NCI-H1417 (cell line): ENCODE measurements around the gene DUXA.

Experiments
- DNase-seq, 3 experiments: peaks; one replicate each; lab custom pipeline; 2025; lab: John Stamatoyannopoulos, UW

Gene DUXA

DNA sequence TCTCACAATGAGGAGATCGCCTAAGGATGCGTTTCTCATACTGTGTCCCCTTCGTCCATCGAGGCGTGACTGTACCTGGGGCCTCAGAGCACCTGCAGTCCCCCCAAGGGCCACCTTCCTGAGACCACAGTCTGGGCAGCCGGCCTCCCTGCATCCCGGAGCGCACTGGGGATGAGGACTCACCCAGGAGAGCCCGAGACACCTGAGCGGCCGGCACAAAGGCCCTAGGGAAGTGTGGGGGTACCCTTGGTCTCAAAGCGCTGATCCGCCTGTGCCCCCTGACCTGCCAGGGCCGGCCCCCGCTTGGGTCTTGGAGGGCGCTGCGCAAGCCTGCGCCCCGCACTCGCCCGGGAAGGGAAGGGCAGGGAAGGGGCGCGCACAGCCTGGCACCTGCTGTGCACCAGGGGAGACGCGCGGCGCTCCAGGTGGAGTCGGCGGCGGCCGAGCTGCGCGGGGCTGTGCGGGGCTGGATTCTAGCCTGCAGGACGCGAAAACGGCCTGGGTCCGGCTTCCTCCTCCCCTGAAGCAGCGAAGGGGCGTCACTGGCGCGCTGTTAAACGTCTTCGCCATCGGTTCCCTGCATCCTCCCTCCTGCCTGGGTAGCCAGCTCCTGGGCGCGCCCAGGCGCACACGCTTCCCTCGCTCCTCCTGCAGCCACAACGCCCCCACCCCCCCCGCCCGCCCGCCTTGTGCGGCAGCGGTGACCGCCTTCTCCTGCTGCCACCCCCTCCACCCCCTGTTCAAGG is 61.1 kb downstream of the DUXA start:
- no peak for DNase-seq
